ENCODE data around the gene TMEM186.

DNA sequence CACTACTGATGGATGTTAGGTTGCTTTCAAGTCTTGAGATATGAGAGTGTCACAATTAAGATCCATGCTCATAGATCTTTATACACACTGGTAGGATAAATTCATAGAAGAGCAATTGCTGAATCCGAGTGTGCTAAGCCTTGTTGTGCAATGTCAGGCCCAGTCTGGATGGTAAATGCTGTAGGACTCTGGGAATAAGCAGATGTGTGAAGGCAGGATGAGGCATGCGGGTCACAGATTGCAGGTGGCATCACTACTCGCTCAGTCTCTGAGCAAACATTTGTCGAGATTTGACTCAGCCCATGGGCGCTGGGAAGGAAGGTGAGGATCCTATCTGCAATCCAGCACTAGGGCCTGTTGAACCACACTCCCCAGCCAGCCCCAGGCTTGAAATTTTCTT lies 40.7 kb downstream of the TMEM186 start:
- TF ChIP-seq CTCF (conservative IDR thresholded peaks at IDR 0.05) (no peak), EZH2 (IDR thresholded peaks at IDR 0.05; ENCODE audit: low read depth) (no peak)

All from PC-9 (cell line).